Esophagus (tissue), 2 donors: ENCODE measurements around the gene SLC35F3. TPM values are rescaled to one million over a fixed set of nuclear protein-coding genes. Genes with fewer than 3 reads are reported as not detected.

Source experiments
- H3K27ac ChIP-seq, 2 donors: one replicate each; pipeline ENCODE4 v1.5.1; 2013; ENCODE audit warnings: low read depth in 2 of 2, mild to moderate bottlenecking in 2 of 2, inconsistent platforms in 1 of 2, low read length in 1 of 2, moderate library complexity in 1 of 2
- H3K27me3 ChIP-seq, 2 donors: one replicate each; pipeline ENCODE4 v1.6.1; 2013; ENCODE audit warnings: low read length in 2 of 2, control low read depth in 1 of 2, mild to moderate bottlenecking in 1 of 2; ENCODE audit not compliant: insufficient read depth in 2 of 2, control insufficient read depth in 1 of 2
- H3K36me3 ChIP-seq, 2 donors: one replicate each; pipeline ENCODE4 v1.6.1; 2013; ENCODE audit warnings: low read length in 1 of 2; ENCODE audit not compliant: control insufficient read depth in 2 of 2, insufficient read depth in 2 of 2
- H3K4me1 ChIP-seq, 2 donors: one replicate each; pipeline ENCODE4 v1.6.1; 2013; ENCODE audit warnings: low read length in 1 of 2; ENCODE audit not compliant: control insufficient read depth in 2 of 2, insufficient read depth in 2 of 2
- H3K4me3 ChIP-seq, 2 donors: one replicate each; pipeline ENCODE4 v1.5.1; 2013; ENCODE audit warnings: low read length in 2 of 2, mild to moderate bottlenecking in 2 of 2, low read depth in 1 of 2, moderate library complexity in 1 of 2
- H3K9me3 ChIP-seq, 2 donors: one replicate each; pipeline ENCODE4 v1.6.1; 2013; ENCODE audit warnings: mild to moderate bottlenecking in 2 of 2, low read depth in 1 of 2, low read length in 1 of 2, moderate library complexity in 1 of 2; ENCODE audit not compliant: control insufficient read depth in 2 of 2, insufficient read depth in 1 of 2
- WGBS, 2 donors: extraction: QIAGEN DNeasy Blood & Tissue Kit; methylation state at CpG; one replicate each; pipeline ENCODE4 v1.1.7; 2013; 5-methylcytosine and 5-hydroxymethylcytosine counted together
- polyA plus RNA-seq, 2 donors: library from polyadenylated mRNA; stranded (reverse); fragments of 200-250 nt; gene quantifications; one replicate each; pipeline ENCODE4 v1.2.3, GENCODE V29; 2013
- donor health status: healthy with polysubstance abuse.
- donor health status: Bipolar disorder and iron deficiency.

The SLC35F3 gene
- polyA plus RNA-seq, 2 donors = 0.24 to 0.69 TPM

GRCh38 chr1:234079896-234080295 is 175.4 kb downstream of the SLC35F3 start:
- WGBS, 2 donors = 17 to 21% methylated on average over 3 of the region's 3 CpGs
- Histone ChIP-seq H3K27ac (no peak overlapping the region), H3K36me3 (no peaks in the 10 kb centered on the region), H3K9me3 (no peaks in the 10 kb centered on the region), H3K4me1 (no peaks in the 10 kb centered on the region), H3K27me3 (peaks cover 0 to 7% of the 10 kb centered on the region in 2 donors), H3K4me3 (no peak overlapping the region)

- peaks cover 0 to 2% of the 10 kb centered on the region in 2 donors for H3K27me3 ChIP-seq
- H3K4me3 ChIP-seq = no peak overlapping the region
- no peak overlapping the region for H3K27ac ChIP-seq
- WGBS, 2 donors = 75 to 78% methylated on average over 2 of the region's 2 CpGs
- H3K36me3 ChIP-seq = no peaks in the 10 kb centered on the region
- no peaks in the 10 kb centered on the region for H3K9me3 ChIP-seq
- H3K4me1 ChIP-seq = no peaks in the 10 kb centered on the region
Measured at GRCh38 chr1:234083460-234083859, 179.0 kb downstream of the SLC35F3 start.

- Histone ChIP-seq H3K4me3 (no peak overlapping the region), H3K36me3 (no peaks in the 10 kb centered on the region), H3K27ac (no peak overlapping the region), H3K27me3 (peaks cover 0 to 3% of the 10 kb centered on the region in 2 donors), H3K9me3 (peaks cover 0 to 6% of the 10 kb centered on the region in 2 donors), H3K4me1 (peaks cover 0 to 2% of the 10 kb centered on the region in 2 donors)
- 70 to 82% methylated on average over 3 of the region's 3 CpGs for WGBS, 2 donors
Measured at GRCh38 chr1:234089396-234089795, 184.9 kb downstream of the SLC35F3 start.

GRCh38 chr1:234090212-234091064 is 186.0 kb downstream of the SLC35F3 start:
- Histone ChIP-seq H3K4me1 (peaks cover 0 to 2% of the 10 kb centered on the region in 2 donors), H3K27me3 (peaks cover 0 to 3% of the 10 kb centered on the region in 2 donors), H3K9me3 (peaks cover 0 to 6% of the 10 kb centered on the region in 2 donors), H3K36me3 (no peaks in the 10 kb centered on the region), H3K4me3 (no peak overlapping the region), H3K27ac (no peak overlapping the region)
- 83 to 87% methylated on average over 8 of the region's 8 CpGs for WGBS, 2 donors

GRCh38 chr1:234091065-234091401 is 186.6 kb downstream of the SLC35F3 start:
- peaks cover 0 to 2% of the 10 kb centered on the region in 2 donors for H3K4me1 ChIP-seq
- no peaks in the 10 kb centered on the region for H3K36me3 ChIP-seq
- H3K27me3 ChIP-seq = peaks cover 0 to 3% of the 10 kb centered on the region in 2 donors
- no peak overlapping the region for H3K27ac ChIP-seq
- H3K4me3 ChIP-seq = no peak overlapping the region
- WGBS, 2 donors = 87 to 89% methylated on average over 2 of the region's 2 CpGs
- peaks cover 0 to 6% of the 10 kb centered on the region in 2 donors for H3K9me3 ChIP-seq

GRCh38 chr1:234091876-234092275 is 187.4 kb downstream of the SLC35F3 start:
- WGBS, 2 donors = 88 to 89% methylated on average over 2 of the region's 2 CpGs
- no peak overlapping the region for H3K27ac ChIP-seq

GRCh38 chr1:234093107-234093506 is 188.6 kb downstream of the SLC35F3 start:
- Histone ChIP-seq H3K27me3 (peaks cover 0 to 3% of the 10 kb centered on the region in 2 donors), H3K9me3 (peaks cover 0 to 6% of the 10 kb centered on the region in 2 donors), H3K4me3 (no peak overlapping the region), H3K36me3 (no peaks in the 10 kb centered on the region), H3K27ac (no peak overlapping the region), H3K4me1 (peaks cover 0 to 2% of the 10 kb centered on the region in 2 donors)
- 38 to 79% methylated on average over 1 of the region's 1 CpG for WGBS, 2 donors

More at GRCh38 chr1:234091876-234092275, 187.4 kb downstream of the SLC35F3 start:
- no peaks in the 10 kb centered on the region for H3K36me3 ChIP-seq
- peaks cover 0 to 2% of the 10 kb centered on the region in 2 donors for H3K4me1 ChIP-seq
- peaks cover 0 to 3% of the 10 kb centered on the region in 2 donors for H3K27me3 ChIP-seq
- H3K4me3 ChIP-seq = no peak overlapping the region
- peaks cover 0 to 6% of the 10 kb centered on the region in 2 donors for H3K9me3 ChIP-seq

GRCh38 chr1:234093741-234094140 is 189.3 kb downstream of the SLC35F3 start:
- Histone ChIP-seq H3K4me1 (peaks cover 0 to 2% of the 10 kb centered on the region in 2 donors), H3K4me3 (no peak overlapping the region), H3K27ac (no peak overlapping the region), H3K36me3 (no peaks in the 10 kb centered on the region), H3K9me3 (peaks cover 0 to 10% of the 10 kb centered on the region in 2 donors), H3K27me3 (peaks cover 0 to 3% of the 10 kb centered on the region in 2 donors)
- 45 to 47% methylated on average over 5 of the region's 5 CpGs for WGBS, 2 donors

- 55 to 59% methylated on average over 1 of the region's 1 CpG for WGBS, 2 donors
- H3K9me3 ChIP-seq = peaks cover 0 to 10% of the 10 kb centered on the region in 2 donors
- peaks cover 0 to 3% of the 10 kb centered on the region in 2 donors for H3K27me3 ChIP-seq
- H3K4me3 ChIP-seq = no peak overlapping the region
- H3K4me1 ChIP-seq = peaks cover 0 to 2% of the 10 kb centered on the region in 2 donors
- H3K36me3 ChIP-seq = no peaks in the 10 kb centered on the region
- no peak overlapping the region for H3K27ac ChIP-seq
Measured at GRCh38 chr1:234094172-234094571, 189.7 kb downstream of the SLC35F3 start.
